ENCODE results near the gene OTUB1. TPM values are rescaled to one million over a fixed set of nuclear protein-coding genes. Genes with fewer than 3 reads are reported as not detected.
A peak's percentile ranks its signal among the peaks of the same experiment; 100 is the strongest.

OTUB1 gene
- total RNA-seq, 3 donors from 2014 or later, result 50.9 to 81.4 (median 79.3) TPM

- H3K4me3 ChIP-seq, result no peak overlapping the region
- no peaks in the 10 kb centered on the region for H3K4me1 ChIP-seq
- DNase-seq (ENCODE audit: low spot score in 2 of 2), result no peak
- TF ChIP-seq POLR2A (IDR thresholded peaks at IDR 0.05) (no peak), POLR2AphosphoS5 (IDR thresholded peaks at IDR 0.05) (no peak), CTCF (IDR thresholded peaks at IDR 0.05) (no peak)
- no peaks in the 10 kb centered on the region for H3K9me3 ChIP-seq
- no peaks in the 10 kb centered on the region for H3K27me3 ChIP-seq
- intact Hi-C loops (cut with DNase I; ENCODE audit: low total_unique reads), result no loop called here
- no peaks in the 10 kb centered on the region for H3K36me3 ChIP-seq
- H3K27ac ChIP-seq, result no peak overlapping the region
Observed at GRCh38 chr11:64023712-64024710, 37.8 kb downstream of the OTUB1 start.

DNA sequence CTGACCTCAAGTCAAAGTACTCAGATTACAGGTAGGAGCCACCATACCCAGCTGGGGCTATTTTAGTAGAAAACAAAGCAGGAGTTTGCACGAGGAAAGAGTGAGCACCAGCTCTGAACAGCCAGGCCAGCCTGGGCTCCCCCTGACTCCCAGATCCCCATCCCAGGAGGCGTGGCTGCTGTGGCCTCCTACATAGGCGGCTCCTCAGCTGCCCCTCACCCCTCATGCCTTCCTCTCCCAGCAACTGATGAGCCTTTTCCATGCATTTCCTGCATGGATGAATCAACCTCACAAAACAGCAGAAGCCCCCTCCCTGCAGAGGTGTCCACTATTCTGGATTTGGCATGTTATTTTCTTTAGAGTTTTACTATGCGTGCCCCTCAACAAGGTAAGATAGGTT is 39.0 kb downstream of the OTUB1 start:
- intact Hi-C loops (cut with DNase I; ENCODE audit: low total_unique reads), result no loop called here
- TF ChIP-seq POLR2A (IDR thresholded peaks at IDR 0.05) (no peak), CTCF (IDR thresholded peaks at IDR 0.05) (no peak), POLR2AphosphoS5 (IDR thresholded peaks at IDR 0.05) (no peak)
- H3K27ac ChIP-seq, result no peak overlapping the region
- no peak for DNase-seq (ENCODE audit: low spot score in 2 of 2)
- no peaks in the 10 kb centered on the region for H3K4me1 ChIP-seq
- H3K36me3 ChIP-seq, result no peaks in the 10 kb centered on the region
- H3K9me3 ChIP-seq, result no peaks in the 10 kb centered on the region
- no peaks in the 10 kb centered on the region for H3K27me3 ChIP-seq
- H3K4me3 ChIP-seq, result no peak overlapping the region

GRCh38 chr11:64026575-64027205 is 40.5 kb downstream of the OTUB1 start:
- Histone ChIP-seq H3K9me3 (no peaks in the 10 kb centered on the region), H3K27me3 (no peaks in the 10 kb centered on the region), H3K4me1 (no peaks in the 10 kb centered on the region), H3K36me3 (no peaks in the 10 kb centered on the region), H3K27ac (no peak overlapping the region), H3K4me3 (no peak overlapping the region)
- TF ChIP-seq POLR2A (IDR thresholded peaks at IDR 0.05) (no peak), POLR2AphosphoS5 (IDR thresholded peaks at IDR 0.05) (no peak), CTCF (IDR thresholded peaks at IDR 0.05) (no peak)
- intact Hi-C loops (cut with DNase I; ENCODE audit: low total_unique reads), result no loop called here
- no peak for DNase-seq (ENCODE audit: low spot score in 2 of 2)

DNA sequence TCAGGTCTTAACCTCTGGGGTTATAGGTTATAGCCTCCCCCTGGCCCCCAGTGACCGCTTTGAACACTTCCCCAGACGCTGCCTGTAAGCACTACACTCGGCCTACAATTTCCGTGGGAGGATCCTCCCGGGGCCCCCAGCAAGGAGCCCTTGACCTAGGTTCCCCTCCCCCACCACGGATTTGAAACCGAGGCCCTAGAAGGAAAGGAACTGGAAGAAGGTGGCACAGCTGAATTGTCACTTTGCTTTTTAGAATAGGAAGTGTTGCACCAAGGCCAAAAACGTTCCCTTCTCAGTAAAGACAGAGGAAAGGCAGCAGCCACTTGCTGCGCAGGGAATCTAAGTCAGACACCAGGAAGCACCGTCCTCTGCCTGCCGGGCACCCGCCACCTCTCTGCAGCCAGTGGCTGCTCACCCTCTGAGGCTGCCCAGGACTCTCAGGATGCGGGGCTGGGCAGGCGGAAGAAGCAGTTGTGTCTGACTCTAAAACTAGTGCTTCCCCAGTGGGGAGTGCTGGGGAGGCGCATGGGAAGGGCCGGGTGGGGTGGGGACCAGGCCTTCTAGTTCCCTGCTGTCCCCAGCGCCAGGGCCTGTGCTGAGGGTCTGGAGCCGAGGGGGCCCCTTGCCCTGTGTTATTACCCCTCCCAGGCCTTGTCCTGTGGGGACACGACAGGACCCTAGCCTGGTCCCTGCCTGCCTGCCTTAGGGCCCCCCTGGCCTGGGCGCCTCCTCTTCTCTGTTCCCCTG is 41.6 kb downstream of the OTUB1 start:
- DNase-seq (ENCODE audit: low spot score in 2 of 2), result no peak
- peak overlapping the region in 1 of 3 donors; percentile 40 for H3K4me3 ChIP-seq

More for the DNA sequence above, 41.6 kb downstream of the OTUB1 start:
- Histone ChIP-seq H3K4me1 (no peaks in the 10 kb centered on the region), H3K27ac (no peak overlapping the region), H3K9me3 (no peaks in the 10 kb centered on the region), H3K27me3 (no peaks in the 10 kb centered on the region), H3K36me3 (no peaks in the 10 kb centered on the region)
- intact Hi-C loops (cut with DNase I; ENCODE audit: low total_unique reads), result no loop called here
- TF ChIP-seq CTCF (IDR thresholded peaks at IDR 0.05) (no peak), POLR2AphosphoS5 (IDR thresholded peaks at IDR 0.05) (no peak), POLR2A (IDR thresholded peaks at IDR 0.05) (no peak)

All from breast epithelium (tissue), 4 donors.